SU-DHL-6 (cell line): ENCODE results near the gene OLFM2.

ENCODE experiments used
- H2AFZ ChIP-seq: fragments of 200-600 bp; sonication (generic); 2 replicates; pipeline ENCODE4 v1.6.1; 2014; ENCODE audit warnings: low read depth, mild to moderate bottlenecking, moderate library complexity, mixed read lengths, antibody characterized with exemption, low read length; ENCODE audit not compliant: severe bottlenecking
- H3F3A ChIP-seq: fragments of 200-600 bp; shearing (Covaris generic); 2 replicates; pipeline ENCODE4 v1.6.0; 2016; ENCODE audit warnings: antibody characterized with exemption, mild to moderate bottlenecking; ENCODE audit not compliant: insufficient read depth
- H3K27ac ChIP-seq: fragments of 200-600 bp; sonication (generic); 2 replicates; pipeline ENCODE4 v1.5.1; 2016; ENCODE audit warnings: low read depth, mild to moderate bottlenecking, low read length, moderate library complexity, mixed read lengths
- H3K27me3 ChIP-seq: fragments of 200-600 bp; sonication (generic), shearing (Covaris generic); 2 replicates; pipeline ENCODE4 v1.6.0; 2014; ENCODE audit warnings: mild to moderate bottlenecking, low read length
- H3K36me3 ChIP-seq: fragments of 200-600 bp; sonication (generic); 2 replicates; pipeline ENCODE4 v1.6.1; 2014; ENCODE audit warnings: mild to moderate bottlenecking, low read length, mixed read lengths
- H3K4me2 ChIP-seq: fragments of 300-600, 200-600 bp; shearing (Covaris generic), sonication (generic); 2 replicates; pipeline ENCODE4 v1.6.0; 2014; ENCODE audit warnings: low read length, low read depth, mild to moderate bottlenecking; ENCODE audit not compliant: poor library complexity, severe bottlenecking
- H3K4me3 ChIP-seq: fragments of 200-600 bp; sonication (generic); 2 replicates; pipeline ENCODE4 v1.5.1; 2014; ENCODE audit warnings: antibody characterized with exemption, low read length, mild to moderate bottlenecking, mixed read lengths; ENCODE audit not compliant: insufficient read depth, poor library complexity, severe bottlenecking
- H3K79me2 ChIP-seq: fragments of 200-600 bp; sonication (generic); 2 replicates; pipeline ENCODE4 v1.6.1; 2014; ENCODE audit warnings: mild to moderate bottlenecking, low read length, moderate library complexity; ENCODE audit not compliant: insufficient read depth
- H3K9ac ChIP-seq: fragments of 200-600 bp; sonication (generic); 2 replicates; pipeline ENCODE4 v1.7.0; 2014; ENCODE audit warnings: mild to moderate bottlenecking, low read length
- H3K9me2 ChIP-seq: fragments of 200-600 bp; sonication (generic); replicated peaks from 2 replicates; pipeline ENCODE4 v1.6.1; 2014; ENCODE audit warnings: low read length; ENCODE audit not compliant: insufficient read depth
- H3K9me3 ChIP-seq: fragments of 200-600 bp; sonication (generic); 2 replicates; pipeline ENCODE4 v1.6.1; 2014; ENCODE audit warnings: low read length, mixed read lengths; ENCODE audit not compliant: insufficient read depth
- H4K20me1 ChIP-seq: fragments of 200-600 bp; sonication (generic); 2 replicates; pipeline ENCODE4 v1.6.1; 2014; ENCODE audit warnings: low read depth, mild to moderate bottlenecking, antibody characterized with exemption, low read length, moderate library complexity, mixed read lengths
- EZH2phosphoT487 ChIP-seq: fragments of 200-600 bp; sonication (generic), shearing (Covaris generic); conservative IDR thresholded peaks from 2 replicates; pipeline ENCODE4 v1.6.1; 2018; ENCODE audit warnings: mild to moderate bottlenecking, antibody characterized with exemption, low read length, moderate library complexity, mixed read lengths
- TF ChIP-seq, protein P1 (sequence below): fragments of 200-600 bp; sonication (generic); IDR thresholded peaks from one replicate; pipeline ENCODE4 v1.5.1; 2017; ENCODE audit warnings: antibody characterized with exemption, mild to moderate bottlenecking, low read length, moderate library complexity; ENCODE audit not compliant: insufficient read depth, poor library complexity, severe bottlenecking

The OLFM2 gene

DNA sequence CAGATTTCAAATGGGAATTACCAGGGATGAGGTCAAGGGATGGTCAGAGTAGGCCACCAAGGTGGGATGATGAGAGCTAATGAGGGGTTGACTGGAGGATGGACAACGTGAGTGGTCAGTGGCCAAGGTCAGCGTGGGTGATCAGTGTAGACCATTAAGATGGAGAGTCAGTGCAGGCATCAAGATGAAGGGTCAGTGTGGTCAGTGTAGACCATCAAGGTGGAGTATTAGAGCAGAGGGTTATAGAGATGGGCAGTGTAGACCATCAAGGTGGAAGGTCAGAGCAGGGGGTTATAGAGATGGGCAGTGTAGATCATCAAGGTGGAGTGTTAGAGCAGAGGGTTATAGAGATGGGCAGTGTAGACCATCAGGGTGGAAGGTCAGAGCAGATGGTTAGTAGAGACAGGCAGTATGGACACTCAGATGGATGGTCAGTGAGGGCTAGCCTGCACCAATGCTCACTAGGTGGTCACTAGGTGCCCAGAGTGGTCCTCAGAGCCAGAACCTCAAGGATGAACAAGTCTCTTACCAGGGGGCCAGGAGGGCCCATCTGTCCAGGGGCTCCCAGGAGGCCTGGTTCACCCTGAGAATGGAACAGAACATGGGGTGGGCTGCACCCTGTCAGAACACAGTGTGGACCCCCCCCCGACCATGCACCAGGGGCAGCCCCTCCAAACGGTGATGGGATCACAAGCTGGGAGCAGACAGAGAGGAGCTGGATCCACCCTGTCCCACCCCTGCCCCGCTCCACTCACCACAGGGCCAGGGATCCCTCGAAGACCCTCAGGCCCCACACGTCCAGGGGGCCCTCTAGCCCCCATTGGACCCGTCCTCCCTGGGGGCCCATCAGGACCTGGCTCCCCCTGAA lies 32.7 kb upstream of the OLFM2 start:
- Histone ChIP-seq H2AFZ (no peak overlapping the region), H3K9ac (no peak overlapping the region), H3K9me3 (no peaks in the 10 kb centered on the region), H3K9me2 (no peaks in the 10 kb centered on the region), H3K4me3 (no peak overlapping the region), H3K27me3 (no peaks in the 10 kb centered on the region), H3K27ac (no peak overlapping the region), H3K79me2 (no peaks in the 10 kb centered on the region), H3K4me2 (no peak overlapping the region), H4K20me1 (no peaks in the 10 kb centered on the region), H3K36me3 (no peaks in the 10 kb centered on the region), H3F3A (no peaks in the 10 kb centered on the region)
- no peak for TF ChIP-seq EZH2phosphoT487
- TF ChIP-seq, protein P1, sequence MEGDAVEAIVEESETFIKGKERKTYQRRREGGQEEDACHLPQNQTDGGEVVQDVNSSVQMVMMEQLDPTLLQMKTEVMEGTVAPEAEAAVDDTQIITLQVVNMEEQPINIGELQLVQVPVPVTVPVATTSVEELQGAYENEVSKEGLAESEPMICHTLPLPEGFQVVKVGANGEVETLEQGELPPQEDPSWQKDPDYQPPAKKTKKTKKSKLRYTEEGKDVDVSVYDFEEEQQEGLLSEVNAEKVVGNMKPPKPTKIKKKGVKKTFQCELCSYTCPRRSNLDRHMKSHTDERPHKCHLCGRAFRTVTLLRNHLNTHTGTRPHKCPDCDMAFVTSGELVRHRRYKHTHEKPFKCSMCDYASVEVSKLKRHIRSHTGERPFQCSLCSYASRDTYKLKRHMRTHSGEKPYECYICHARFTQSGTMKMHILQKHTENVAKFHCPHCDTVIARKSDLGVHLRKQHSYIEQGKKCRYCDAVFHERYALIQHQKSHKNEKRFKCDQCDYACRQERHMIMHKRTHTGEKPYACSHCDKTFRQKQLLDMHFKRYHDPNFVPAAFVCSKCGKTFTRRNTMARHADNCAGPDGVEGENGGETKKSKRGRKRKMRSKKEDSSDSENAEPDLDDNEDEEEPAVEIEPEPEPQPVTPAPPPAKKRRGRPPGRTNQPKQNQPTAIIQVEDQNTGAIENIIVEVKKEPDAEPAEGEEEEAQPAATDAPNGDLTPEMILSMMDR, result no peak

DNA sequence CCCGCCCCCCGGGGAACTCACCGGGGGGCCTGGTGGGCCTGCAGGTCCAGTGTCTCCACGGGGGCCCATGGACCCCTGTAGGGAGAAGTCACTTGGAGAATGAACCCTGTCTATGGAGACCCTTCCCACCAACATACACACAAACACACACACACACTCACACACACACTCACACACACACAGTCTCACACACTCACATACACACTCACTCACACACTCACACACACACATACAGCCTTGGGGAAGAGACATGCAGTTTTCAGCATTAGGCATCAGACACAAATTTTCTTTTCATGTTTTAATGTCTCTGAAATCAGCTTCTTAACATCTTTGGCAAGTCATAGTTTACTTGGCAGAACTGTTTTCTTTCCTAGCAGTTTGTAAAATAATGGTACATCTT lies 31.0 kb upstream of the OLFM2 start:
- Histone ChIP-seq H3K9ac (no peak overlapping the region), H3K9me3 (no peaks in the 10 kb centered on the region), H3K36me3 (no peaks in the 10 kb centered on the region), H3K27me3 (no peaks in the 10 kb centered on the region), H3K27ac (no peak overlapping the region), H4K20me1 (no peaks in the 10 kb centered on the region), H3K79me2 (no peaks in the 10 kb centered on the region), H3K4me2 (no peak overlapping the region), H3K4me3 (no peak overlapping the region), H3F3A (no peaks in the 10 kb centered on the region), H2AFZ (no peak overlapping the region), H3K9me2 (no peaks in the 10 kb centered on the region)
- TF ChIP-seq, protein P1, result no peak
- TF ChIP-seq EZH2phosphoT487, result no peak

DNA sequence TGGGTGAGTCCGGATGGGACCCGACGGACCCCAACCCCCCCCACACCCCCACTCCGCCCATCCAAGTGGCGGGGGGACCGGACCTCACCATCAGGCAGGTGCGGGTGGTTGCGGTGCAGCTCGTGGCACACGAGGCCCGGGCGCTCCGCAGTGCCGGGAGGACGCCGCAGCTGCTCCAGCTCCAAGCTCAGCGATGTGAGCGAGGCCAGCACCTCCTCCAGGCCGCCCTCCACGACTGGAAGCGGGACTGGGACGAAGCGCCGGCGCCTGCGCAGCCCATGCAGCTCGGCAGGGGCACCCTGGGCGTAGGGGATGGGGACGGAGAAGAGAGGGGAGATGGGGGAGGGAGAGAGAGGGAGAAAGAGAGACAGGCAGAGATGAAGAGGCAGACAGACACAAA lies 30.1 kb upstream of the OLFM2 start:
- no peaks in the 10 kb centered on the region for H4K20me1 ChIP-seq
- H3K9me2 ChIP-seq, result no peaks in the 10 kb centered on the region
- H3K27me3 ChIP-seq, result no peaks in the 10 kb centered on the region
- H3K4me3 ChIP-seq, result no peak overlapping the region
- H3K79me2 ChIP-seq, result no peaks in the 10 kb centered on the region
- H3K9me3 ChIP-seq, result no peaks in the 10 kb centered on the region
- no peak overlapping the region for H3K27ac ChIP-seq
- no peak overlapping the region for H3K4me2 ChIP-seq
- no peak overlapping the region for H3K9ac ChIP-seq
- no peaks in the 10 kb centered on the region for H3F3A ChIP-seq
- H3K36me3 ChIP-seq, result no peaks in the 10 kb centered on the region
- no peak for TF ChIP-seq EZH2phosphoT487
- TF ChIP-seq, protein P1, result no peak
- no peak overlapping the region for H2AFZ ChIP-seq
